HEK293T (cell line): ENCODE data around the gene PRDM15.

Experiments used
- CTCF ChIA-PET: fragments of 350-600 bp; formaldehyde crosslinking; extraction: SDS; loops from one replicate; lab custom pipeline; 2021; ENCODE audit warnings: antibody characterized with exemption, inconsistent platforms; lab: Yijun Ruan, JAX
- POLR2A ChIA-PET: fragments of 350-600 bp; formaldehyde crosslinking; extraction: SDS; loops from one replicate; lab custom pipeline; 2020; ENCODE audit warnings: antibody characterized with exemption, inconsistent platforms; lab: Yijun Ruan, JAX
- DNase-seq: peaks from one replicate; pipeline ENCODE4 v3.0.0; 2012; ENCODE audit warnings: mixed read lengths; ENCODE audit errors: extremely low spot score
- ARNT ChIP-seq: fragments of 450-650 bp; IDR thresholded peaks from 2 replicates; pipeline ENCODE4 v1.6.1; 2017; ENCODE audit warnings: mild to moderate bottlenecking
- BHLHE40 ChIP-seq: fragments of 450-650 bp; IDR thresholded peaks from 2 replicates; pipeline ENCODE4 v1.6.1; 2016; ENCODE audit warnings: mild to moderate bottlenecking, moderate library complexity, borderline replicate concordance
- CTBP1 ChIP-seq: fragments of 450-650 bp; IDR thresholded peaks from 2 replicates; pipeline ENCODE4 v1.6.1; 2016; ENCODE audit warnings: borderline replicate concordance
- ELF4 ChIP-seq: fragments of 450-650 bp; IDR thresholded peaks from 2 replicates; pipeline ENCODE4 v1.6.1; 2017; ENCODE audit warnings: antibody characterized with exemption
- FOXA1 ChIP-seq: fragments of 450-650 bp; IDR thresholded peaks from 2 replicates; pipeline ENCODE4 v1.6.1; 2016; ENCODE audit warnings: mild to moderate bottlenecking
- FOXK2 ChIP-seq: fragments of 450-650 bp; IDR thresholded peaks from 2 replicates; pipeline ENCODE4 v1.6.1; 2016; ENCODE audit warnings: mild to moderate bottlenecking
- FOXM1 ChIP-seq: fragments of 450-650 bp; IDR thresholded peaks from 2 replicates; pipeline ENCODE4 v1.6.1; 2017; ENCODE audit warnings: mild to moderate bottlenecking, borderline replicate concordance
- HDGF ChIP-seq: fragments of 450-650 bp; IDR thresholded peaks from 2 replicates; pipeline ENCODE4 v1.6.1; 2017; ENCODE audit warnings: antibody characterized with exemption, borderline replicate concordance
- L3MBTL2 ChIP-seq: fragments of 450-650 bp; conservative IDR thresholded peaks from 2 replicates; pipeline ENCODE4 v1.6.1; 2016; ENCODE audit warnings: mild to moderate bottlenecking
- LEF1 ChIP-seq: fragments of 450-650 bp; IDR thresholded peaks from 2 replicates; pipeline ENCODE4 v1.6.1; 2017; ENCODE audit warnings: mild to moderate bottlenecking, borderline replicate concordance
- NFRKB ChIP-seq: fragments of 450-650 bp; IDR thresholded peaks from 2 replicates; pipeline ENCODE4 v1.6.1; 2016; ENCODE audit warnings: mild to moderate bottlenecking, moderate library complexity
- PKNOX1 ChIP-seq: fragments of 450-650 bp; IDR thresholded peaks from 2 replicates; pipeline ENCODE4 v1.6.1; 2016
- SP1 ChIP-seq: fragments of 450-650 bp; IDR thresholded peaks from 2 replicates; pipeline ENCODE4 v1.6.1; 2017
- SUZ12 ChIP-seq: fragments of 450-650 bp; IDR thresholded peaks from 2 replicates; pipeline ENCODE4 v1.6.1; 2016; ENCODE audit warnings: mild to moderate bottlenecking
- TARDBP ChIP-seq: fragments of 450-650 bp; IDR thresholded peaks from 2 replicates; pipeline ENCODE4 v1.6.1; 2016
- ZNF384 ChIP-seq: fragments of 450-650 bp; IDR thresholded peaks from 2 replicates; pipeline ENCODE4 v1.6.1; 2016

Gene PRDM15

GRCh38 chr21:41810597-41810932, 68.6 kb downstream of the PRDM15 start:
- TF ChIP-seq FOXM1 (no peak), CTBP1 (no peak), HDGF (no peak), BHLHE40 (no peak), NFRKB (no peak), ELF4 (no peak), FOXK2 (no peak), ZNF384 (no peak), PKNOX1 (no peak), ARNT (no peak), LEF1 (no peak), L3MBTL2 (no peak), SUZ12 (no peak)
- no peak for DNase-seq
- POLR2A ChIA-PET, result no interaction called here
- CTCF ChIA-PET, result no interaction called here

- POLR2A ChIA-PET, result no interaction called here
- no peak for DNase-seq
- no peak for TF ChIP-seq HDGF
- no peak for TF ChIP-seq ZNF384
- CTCF ChIA-PET, result no interaction called here
Measured at GRCh38 chr21:41809891-41810596, 69.1 kb downstream of the PRDM15 start.

- POLR2A ChIA-PET, result no interaction called here
Measured at GRCh38 chr21:41808846-41809245, 70.3 kb downstream of the PRDM15 start.

GRCh38 chr21:41808094-41808493, 71.0 kb downstream of the PRDM15 start:
- TF ChIP-seq FOXK2, result no peak
- no peak for TF ChIP-seq TARDBP
- no peak for TF ChIP-seq SP1
- no peak for TF ChIP-seq NFRKB
- TF ChIP-seq ARNT, result no peak
- no peak for TF ChIP-seq LEF1
- no peak for TF ChIP-seq FOXA1
- TF ChIP-seq ELF4, result no peak
- TF ChIP-seq SUZ12, result no peak
- TF ChIP-seq L3MBTL2, result no peak
- no peak for TF ChIP-seq PKNOX1
- no peak for TF ChIP-seq CTBP1
- no peak for TF ChIP-seq ZNF384
- no peak for TF ChIP-seq BHLHE40
- no peak for TF ChIP-seq FOXM1
- no peak for TF ChIP-seq HDGF
- CTCF ChIA-PET, result no interaction called here
- no peak for DNase-seq
- POLR2A ChIA-PET, result no interaction called here

More at GRCh38 chr21:41808846-41809245, 70.3 kb downstream of the PRDM15 start:
- no peak for DNase-seq
- TF ChIP-seq ELF4 (no peak), L3MBTL2 (no peak), SUZ12 (no peak), NFRKB (no peak), CTBP1 (no peak), FOXM1 (no peak), PKNOX1 (no peak), ZNF384 (no peak), HDGF (no peak), FOXA1 (no peak)
- CTCF ChIA-PET, result interaction anchor here (0.8 kb wide), 1 partner anchor 8 kb away, joined by 3 read pairs; no protein-coding TSS in a partner anchor

GRCh38 chr21:41806773-41807172, 72.4 kb downstream of the PRDM15 start:
- no peak for DNase-seq
- ChIA-PET CTCF (no interaction called here), POLR2A (no interaction called here)

GRCh38 chr21:41805643-41806042, 73.5 kb downstream of the PRDM15 start:
- ChIA-PET POLR2A (no interaction called here), CTCF (no interaction called here)
- no peak for TF ChIP-seq L3MBTL2
- no peak for TF ChIP-seq BHLHE40
- TF ChIP-seq LEF1, result no peak
- no peak for TF ChIP-seq ZNF384
- TF ChIP-seq ELF4, result no peak
- no peak for TF ChIP-seq FOXK2
- TF ChIP-seq PKNOX1, result no peak
- no peak for TF ChIP-seq TARDBP
- no peak for TF ChIP-seq SP1
- no peak for TF ChIP-seq NFRKB
- no peak for TF ChIP-seq SUZ12
- no peak for TF ChIP-seq HDGF
- no peak for TF ChIP-seq FOXA1
- DNase-seq, result no peak

More at GRCh38 chr21:41806773-41807172, 72.4 kb downstream of the PRDM15 start:
- no peak for TF ChIP-seq L3MBTL2
- TF ChIP-seq FOXK2, result no peak
- no peak for TF ChIP-seq SUZ12
